Measurements from ENCODE around the gene TP53RK. TPM values are rescaled to one million over a fixed set of nuclear protein-coding genes. Genes with fewer than 3 reads are reported as not detected.

The TP53RK gene
- total RNA-seq, 1 experiment from 2014 or later = 19.2 TPM

- Mint-ChIP-seq H3K27me3 (ENCODE audit: unreplicated experiment) (peaks cover 42% of the 10 kb centered on the region), H3K36me3 (ENCODE audit: insufficient read depth, unreplicated experiment) (no peaks in the 10 kb centered on the region), H3K4me3 (ENCODE audit: low read depth, unreplicated experiment) (no peak overlapping the region), H3K4me1 (ENCODE audit: low read depth, unreplicated experiment) (no peaks in the 10 kb centered on the region), H3K27ac (ENCODE audit: unreplicated experiment) (no peak overlapping the region), H3K9me3 (ENCODE audit: low read depth, unreplicated experiment) (peaks cover 8% of the 10 kb centered on the region)
- DNase-seq = no peak
- CTCF ChIA-PET = no interaction called here
- no TSS peak for BruUV-seq (replicated peaks)
- intact Hi-C loops (cut with micrococcal nuclease; ENCODE audit: unreplicated experiment) = no loop called here
- no peak for TF ChIP-seq CTCF (IDR thresholded peaks at IDR 0.05; ENCODE audit: unreplicated experiment)
Observed at GRCh38 chr20:46657618-46658017, 31.6 kb downstream of the TP53RK start.

- H3K9me3 Mint-ChIP-seq (ENCODE audit: low read depth, unreplicated experiment) = peaks cover 8% of the 10 kb centered on the region
- DNase-seq = no peak
- TF ChIP-seq CTCF (IDR thresholded peaks at IDR 0.05; ENCODE audit: unreplicated experiment) = no peak
- H3K36me3 Mint-ChIP-seq (ENCODE audit: insufficient read depth, unreplicated experiment) = no peaks in the 10 kb centered on the region
- H3K27ac Mint-ChIP-seq (ENCODE audit: unreplicated experiment) = no peak overlapping the region
- no peaks in the 10 kb centered on the region for H3K4me1 Mint-ChIP-seq (ENCODE audit: low read depth, unreplicated experiment)
- intact Hi-C loops (cut with micrococcal nuclease; ENCODE audit: unreplicated experiment) = no loop called here
- CTCF ChIA-PET = no interaction called here
- peaks cover 39% of the 10 kb centered on the region for H3K27me3 Mint-ChIP-seq (ENCODE audit: unreplicated experiment)
- H3K4me3 Mint-ChIP-seq (ENCODE audit: low read depth, unreplicated experiment) = no peak overlapping the region
- BruUV-seq (replicated peaks) = no TSS peak
Observed at GRCh38 chr20:46657137-46657536, 32.1 kb downstream of the TP53RK start.

- H3K4me1 Mint-ChIP-seq (ENCODE audit: low read depth, unreplicated experiment) = no peaks in the 10 kb centered on the region
- no TSS peak for BruUV-seq (replicated peaks)
- no peaks in the 10 kb centered on the region for H3K9me3 Mint-ChIP-seq (ENCODE audit: low read depth, unreplicated experiment)
- no peak for DNase-seq
- intact Hi-C loops (cut with micrococcal nuclease; ENCODE audit: unreplicated experiment) = no loop called here
- peaks cover 53% of the 10 kb centered on the region for H3K27me3 Mint-ChIP-seq (ENCODE audit: unreplicated experiment)
- H3K27ac Mint-ChIP-seq (ENCODE audit: unreplicated experiment) = no peak overlapping the region
- CTCF ChIA-PET = no interaction called here
- TF ChIP-seq CTCF (IDR thresholded peaks at IDR 0.05; ENCODE audit: unreplicated experiment) = no peak
- H3K36me3 Mint-ChIP-seq (ENCODE audit: insufficient read depth, unreplicated experiment) = peaks cover 8% of the 10 kb centered on the region
- H3K4me3 Mint-ChIP-seq (ENCODE audit: low read depth, unreplicated experiment) = no peak overlapping the region
Observed at GRCh38 chr20:46652699-46653098, 36.5 kb downstream of the TP53RK start.

DNA sequence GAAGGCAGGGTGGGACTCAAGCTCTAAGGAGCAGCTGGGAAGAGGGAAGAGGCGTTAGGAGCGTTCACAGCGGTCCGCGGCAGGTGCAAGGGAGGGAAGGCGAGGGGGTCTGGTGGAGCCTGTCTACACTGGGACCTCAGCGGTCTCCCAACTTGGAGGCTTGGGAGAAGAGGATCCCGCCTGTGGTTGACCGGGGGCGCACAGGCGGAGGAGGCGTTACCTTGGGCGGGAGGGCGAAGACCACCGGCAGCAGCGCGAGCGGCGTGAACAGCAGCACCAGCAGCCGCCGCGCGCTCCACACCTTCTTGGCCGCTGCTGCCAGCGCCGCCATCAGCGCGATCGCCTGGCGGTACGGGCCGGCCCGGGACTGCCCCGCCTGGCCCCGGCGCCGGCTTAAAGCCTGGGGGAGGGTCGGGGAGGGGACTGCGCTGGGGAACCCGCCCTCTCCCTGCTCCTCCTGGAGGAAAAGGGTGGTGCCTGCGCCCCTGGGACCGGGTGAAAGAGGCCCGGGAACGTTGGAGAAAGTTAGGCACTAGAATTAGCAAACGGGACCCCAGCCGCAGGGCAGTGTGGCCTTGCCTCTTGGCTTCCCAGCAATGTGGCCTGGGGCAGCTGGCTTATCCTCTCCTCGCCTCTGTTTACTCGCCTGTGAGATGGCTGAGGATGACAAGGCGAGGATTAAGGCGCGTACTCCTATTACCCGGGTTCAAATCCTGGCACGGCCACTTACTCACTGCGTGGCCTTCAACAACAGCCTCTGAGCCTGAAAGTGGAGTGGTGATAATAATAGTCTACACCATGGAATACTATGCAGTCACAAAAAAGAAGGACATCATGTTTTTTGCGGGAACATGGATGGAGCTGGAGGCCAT is 37.9 kb downstream of the TP53RK start, which contains the start of gene SLC13A3:
Gene SLC13A3 (minus strand): TSS at position 369 of the 872 bp plus-strand sequence. CDS start 38 bp downstream, at position 331.
- TF ChIP-seq CTCF (IDR thresholded peaks at IDR 0.05; ENCODE audit: unreplicated experiment) = no peak
- Mint-ChIP-seq H3K9me3 (ENCODE audit: low read depth, unreplicated experiment) (no peaks in the 10 kb centered on the region), H3K36me3 (ENCODE audit: insufficient read depth, unreplicated experiment) (peaks cover 8% of the 10 kb centered on the region), H3K4me3 (ENCODE audit: low read depth, unreplicated experiment) (peak within 1 kb of the TSS; percentile 11), H3K4me1 (ENCODE audit: low read depth, unreplicated experiment) (no peaks in the 10 kb centered on the region), H3K27me3 (ENCODE audit: unreplicated experiment) (peaks cover 67% of the 10 kb centered on the region), H3K27ac (ENCODE audit: unreplicated experiment) (no peak within 1 kb of the TSS)
- CTCF ChIA-PET = interaction anchor here (0.6 to 0.9 kb wide), 3 partner anchors 18 to 786 kb away, joined by 3 to 6 read pairs (median 3); no protein-coding TSS in a partner anchor
- DNase-seq = no peak
- BruUV-seq (replicated peaks) = no TSS peak
- intact Hi-C loops (cut with micrococcal nuclease; ENCODE audit: unreplicated experiment) = no loop called here

All from Calu3 (cell line).